Cardiac muscle cell (in vitro differentiated cells and primary cell): ENCODE results near the gene SLC30A9. TPM values are rescaled to one million over a fixed set of nuclear protein-coding genes. Genes with fewer than 3 reads are reported as not detected.

Experiments
- DNase-seq, 2 donors: peaks; one replicate each; pipeline versions ENCODE4 v3.0.0 to v3.0.0-alpha.2; 2010 to 2017; ENCODE audit warnings: low read depth in 1 of 2, low spot score in 1 of 2
- H3K27ac ChIP-seq: fragments of 200-600 bp; sonication (generic); 2 replicates; pipeline ENCODE4 v1.5.1; 2016
- H3K27me3 ChIP-seq: fragments of 200-600 bp; sonication (generic); 2 replicates; pipeline ENCODE4 v1.6.0; 2016; ENCODE audit warnings: control low read depth
- H3K36me3 ChIP-seq: fragments of 200-600 bp; sonication (generic); 2 replicates; pipeline ENCODE4 v1.5.1; 2016; ENCODE audit warnings: control low read depth
- H3K4me1 ChIP-seq: fragments of 200-600 bp; sonication (generic); 2 replicates; pipeline ENCODE4 v1.8.1; 2017; ENCODE audit warnings: low read depth, mild to moderate bottlenecking, mixed run types
- H3K4me3 ChIP-seq: fragments of 200-600 bp; sonication (generic); 2 replicates; pipeline ENCODE4 v1.5.1; 2016; ENCODE audit warnings: mild to moderate bottlenecking
- H3K9me3 ChIP-seq: fragments of 200-600 bp; sonication (generic); 2 replicates; pipeline ENCODE4 v1.5.1; 2017; ENCODE audit warnings: low read depth, mild to moderate bottlenecking, control low read depth
- CTCF ChIP-seq: IDR thresholded peaks from 2 replicates; pipeline ENCODE4 v1.5.1; 2012; ENCODE audit warnings: low read depth, mild to moderate bottlenecking, low read length
- polyA plus RNA-seq: library from polyadenylated mRNA; unstranded; fragments of >200 nt; fragmentation: Nextera tagmentation; extraction: Ambion mirVana; gene quantifications from 2 replicates; pipeline ENCODE4 v1.2.1, GENCODE V29; 2016
- total RNA-seq: library from RNA; depleted of rRNA; stranded (reverse); fragments of >200 nt; gene quantifications from 2 replicates; pipeline ENCODE4 v1.2.3, GENCODE V29; 2016

Gene SLC30A9
- total and polyA plus RNA-seq, 2 experiments from 2014 or later = 62.2 to 99.1 TPM

GRCh38 chr4:41976775-41977516 lies 13.4 kb upstream of the SLC30A9 start:
- H3K9me3 ChIP-seq = no peaks in the 10 kb centered on the region
- TF ChIP-seq CTCF = no peak
- H3K4me1 ChIP-seq = no peaks in the 10 kb centered on the region
- no peaks in the 10 kb centered on the region for H3K36me3 ChIP-seq
- no peak overlapping the region for H3K4me3 ChIP-seq
- H3K27ac ChIP-seq = no peak overlapping the region
- no peaks in the 10 kb centered on the region for H3K27me3 ChIP-seq
- no peak for DNase-seq

- DNase-seq = peak in 1 of 2 donors; percentile 29
- no peaks in the 10 kb centered on the region for H3K27me3 ChIP-seq
- TF ChIP-seq CTCF = no peak
- H3K36me3 ChIP-seq = no peaks in the 10 kb centered on the region
- no peaks in the 10 kb centered on the region for H3K9me3 ChIP-seq
- no peak overlapping the region for H3K27ac ChIP-seq
- H3K4me3 ChIP-seq = no peak overlapping the region
- no peaks in the 10 kb centered on the region for H3K4me1 ChIP-seq
These were observed 12.6 kb upstream of the SLC30A9 start for GRCh38 chr4:41977709-41978108.

GRCh38 chr4:41981456-41981855 lies 8.9 kb upstream of the SLC30A9 start, which contains the start of gene DCAF4L1:
DCAF4L1 (plus strand) TSS chr4:41981756; CDS start chr4:41981793, 37 bp downstream.
- no peaks in the 10 kb centered on the region for H3K27me3 ChIP-seq
- no peak within 1 kb of the TSS for H3K4me3 ChIP-seq
- no peak for DNase-seq
- no peak for TF ChIP-seq CTCF
- no peaks in the 10 kb centered on the region for H3K36me3 ChIP-seq
- no peak within 1 kb of the TSS for H3K27ac ChIP-seq
- no peaks in the 10 kb centered on the region for H3K9me3 ChIP-seq
- H3K4me1 ChIP-seq = no peaks in the 10 kb centered on the region

GRCh38 chr4:41982716-41983115 lies 7.6 kb upstream of the SLC30A9 start:
- Histone ChIP-seq H3K4me3 (no peak overlapping the region), H3K9me3 (no peaks in the 10 kb centered on the region), H3K27me3 (no peaks in the 10 kb centered on the region), H3K36me3 (no peaks in the 10 kb centered on the region), H3K4me1 (no peaks in the 10 kb centered on the region), H3K27ac (no peak overlapping the region)
- no peak for TF ChIP-seq CTCF
- no peak for DNase-seq

- H3K36me3 ChIP-seq = no peaks in the 10 kb centered on the region
- H3K27ac ChIP-seq = no peak overlapping the region
- no peaks in the 10 kb centered on the region for H3K9me3 ChIP-seq
- peaks cover 10% of the 10 kb centered on the region for H3K4me1 ChIP-seq
- H3K27me3 ChIP-seq = no peaks in the 10 kb centered on the region
- no peak for TF ChIP-seq CTCF
- no peak overlapping the region for H3K4me3 ChIP-seq
- no peak for DNase-seq
These were observed 5.2 kb upstream of the SLC30A9 start for GRCh38 chr4:41985151-41985550.
